GM12874 (cell line): Measurements from ENCODE around the gene NFKB1.

ENCODE experiments used
- TF ChIP-seq, protein P1 (sequence below): IDR thresholded peaks from 2 replicates; pipeline ENCODE4 v1.5.1; 2011; ENCODE audit warnings: low read depth, mild to moderate bottlenecking, control low read depth, low read length, moderate library complexity; ENCODE audit not compliant: insufficient read depth

NFKB1 gene

DNA sequence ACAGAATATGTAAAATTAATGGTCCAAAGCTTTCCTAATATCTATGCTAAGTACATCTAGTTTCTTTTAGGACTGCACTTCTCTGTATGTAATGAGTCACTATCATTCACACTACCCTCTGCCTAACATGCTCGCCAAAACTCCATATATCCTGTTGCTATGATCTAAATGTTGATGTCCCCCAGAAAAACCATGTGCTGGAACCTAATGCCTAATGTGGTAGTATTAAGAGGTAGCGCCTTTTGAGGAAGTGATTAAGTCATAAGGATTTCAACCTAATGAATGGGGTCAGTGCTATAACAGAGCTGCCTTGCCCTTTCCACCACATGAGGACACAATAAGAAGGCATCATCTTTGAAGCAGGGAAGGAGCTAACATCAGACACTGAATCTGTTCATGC lies 34.9 kb upstream of the NFKB1 start:
- TF ChIP-seq, protein P1, sequence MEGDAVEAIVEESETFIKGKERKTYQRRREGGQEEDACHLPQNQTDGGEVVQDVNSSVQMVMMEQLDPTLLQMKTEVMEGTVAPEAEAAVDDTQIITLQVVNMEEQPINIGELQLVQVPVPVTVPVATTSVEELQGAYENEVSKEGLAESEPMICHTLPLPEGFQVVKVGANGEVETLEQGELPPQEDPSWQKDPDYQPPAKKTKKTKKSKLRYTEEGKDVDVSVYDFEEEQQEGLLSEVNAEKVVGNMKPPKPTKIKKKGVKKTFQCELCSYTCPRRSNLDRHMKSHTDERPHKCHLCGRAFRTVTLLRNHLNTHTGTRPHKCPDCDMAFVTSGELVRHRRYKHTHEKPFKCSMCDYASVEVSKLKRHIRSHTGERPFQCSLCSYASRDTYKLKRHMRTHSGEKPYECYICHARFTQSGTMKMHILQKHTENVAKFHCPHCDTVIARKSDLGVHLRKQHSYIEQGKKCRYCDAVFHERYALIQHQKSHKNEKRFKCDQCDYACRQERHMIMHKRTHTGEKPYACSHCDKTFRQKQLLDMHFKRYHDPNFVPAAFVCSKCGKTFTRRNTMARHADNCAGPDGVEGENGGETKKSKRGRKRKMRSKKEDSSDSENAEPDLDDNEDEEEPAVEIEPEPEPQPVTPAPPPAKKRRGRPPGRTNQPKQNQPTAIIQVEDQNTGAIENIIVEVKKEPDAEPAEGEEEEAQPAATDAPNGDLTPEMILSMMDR = no peak

DNA sequence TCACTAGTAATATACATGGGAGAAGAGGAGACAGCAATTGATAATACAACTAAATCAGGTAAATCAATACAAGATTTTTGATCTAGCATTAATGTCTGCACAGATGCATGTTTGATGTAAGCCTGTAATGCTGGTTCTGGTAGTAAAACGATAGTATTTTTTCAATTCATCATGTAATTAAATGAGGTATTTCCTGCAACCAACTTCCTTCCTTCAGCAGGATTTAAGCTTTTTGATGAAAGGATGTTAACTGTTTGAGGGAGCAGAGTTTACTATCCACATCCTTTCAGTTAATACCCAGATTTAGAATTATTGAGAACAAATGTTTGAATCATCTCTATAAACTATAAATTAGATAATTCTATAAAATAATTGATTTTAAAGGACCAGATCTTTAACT lies 31.4 kb upstream of the NFKB1 start:
- TF ChIP-seq, protein P1 = no peak

DNA sequence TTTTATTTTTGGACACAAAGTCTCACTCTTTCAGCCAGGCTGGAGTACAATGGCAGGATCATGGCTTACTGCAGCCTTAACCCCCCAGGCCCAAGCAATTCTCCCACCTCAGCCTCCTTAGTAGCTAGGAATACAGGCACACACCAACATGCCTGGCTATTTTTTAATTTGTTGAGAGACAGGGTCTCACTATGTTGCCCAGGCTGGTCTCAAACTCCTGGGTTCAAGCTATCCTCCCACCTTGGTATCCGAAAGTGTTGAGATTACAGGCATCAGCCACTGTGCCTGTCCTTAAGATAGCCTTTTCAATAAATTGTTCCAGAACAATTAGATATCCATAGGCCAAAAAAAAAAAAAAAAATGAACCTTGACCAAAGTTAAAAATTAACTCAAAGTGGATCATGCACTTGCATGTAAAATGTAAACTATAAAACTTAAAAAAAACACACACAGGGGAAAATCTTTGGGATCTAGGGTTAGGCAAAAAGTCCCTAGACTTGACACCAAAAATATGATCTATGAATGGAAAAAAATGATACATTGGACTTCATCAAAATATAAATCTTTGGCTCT lies 28.6 kb upstream of the NFKB1 start:
- TF ChIP-seq, protein P1 = no peak

DNA sequence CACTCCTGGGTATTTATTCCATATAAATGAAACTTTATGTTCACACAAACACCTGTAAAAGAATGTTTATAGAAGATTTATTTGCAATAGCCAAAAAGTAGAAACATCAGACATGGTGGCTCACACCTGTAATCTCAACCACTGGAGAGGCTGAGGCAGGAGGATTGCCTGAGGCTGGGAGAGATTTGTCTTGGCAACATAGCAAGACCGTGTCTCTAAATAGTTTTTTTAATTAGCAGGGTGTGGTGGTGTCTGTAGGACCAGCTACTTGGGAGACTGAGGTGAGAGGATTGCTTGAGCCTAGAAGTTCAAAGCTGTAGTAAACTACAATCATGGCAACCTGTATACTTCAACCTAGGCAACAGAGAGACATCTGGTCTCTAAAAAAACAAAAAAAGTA lies 27.7 kb upstream of the NFKB1 start:
- TF ChIP-seq, protein P1 = no peak

DNA sequence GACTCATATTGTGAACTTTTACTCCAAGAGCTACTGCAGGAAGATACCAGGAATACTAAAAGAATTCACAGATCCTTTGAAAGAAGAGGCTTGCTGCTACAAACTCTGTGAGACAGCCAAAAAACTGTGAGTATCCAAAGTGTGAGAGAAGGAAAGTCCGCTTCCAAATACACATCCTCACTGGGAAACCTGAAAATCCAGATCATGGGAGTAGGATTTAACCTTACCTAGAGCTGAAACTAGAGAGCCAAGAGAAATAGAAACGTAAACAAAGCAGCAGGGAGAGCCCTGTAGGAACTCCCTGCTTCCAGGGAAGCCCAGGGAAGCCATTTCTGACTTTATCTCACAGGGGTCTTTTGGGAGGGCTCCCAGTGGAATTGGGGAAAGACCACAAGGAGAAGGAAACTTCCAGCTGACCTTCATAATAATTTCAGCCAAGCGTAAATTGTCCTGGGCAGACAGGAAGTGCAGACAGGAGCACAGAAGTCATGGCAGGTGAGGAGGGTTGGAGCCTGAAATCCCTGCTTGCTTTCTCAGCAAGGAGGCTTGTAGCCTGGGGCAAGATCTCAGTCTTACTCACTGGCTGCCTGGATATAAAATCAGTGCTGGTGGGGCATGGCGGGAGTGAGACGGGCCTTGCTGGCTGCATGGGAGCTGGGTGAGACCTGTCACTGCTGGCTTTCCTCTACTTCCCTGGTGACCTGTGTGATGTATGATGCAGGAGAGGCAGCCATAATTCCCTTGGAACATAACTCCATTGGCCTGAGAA lies 26.2 kb upstream of the NFKB1 start:
- TF ChIP-seq, protein P1 = no peak

DNA sequence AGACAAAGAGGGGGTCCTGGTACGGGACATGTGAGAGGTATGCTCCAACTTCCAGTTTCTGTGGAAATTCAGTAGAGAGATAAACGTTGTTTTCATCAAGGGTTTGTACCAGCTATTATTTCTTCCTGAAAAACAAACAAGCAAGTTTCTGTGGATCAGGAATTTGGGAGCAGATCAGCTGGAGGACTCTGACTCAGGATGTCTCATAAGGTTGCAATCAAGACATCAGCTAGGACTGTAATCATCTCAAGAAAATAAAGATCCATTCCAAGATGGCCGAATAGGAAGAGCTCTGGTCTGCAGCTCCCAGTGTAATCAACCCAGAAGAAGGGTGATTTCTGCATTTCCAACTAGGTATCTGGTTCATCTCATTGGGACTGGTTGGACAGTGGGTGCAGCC lies 23.5 kb upstream of the NFKB1 start:
- TF ChIP-seq, protein P1 = no peak

DNA sequence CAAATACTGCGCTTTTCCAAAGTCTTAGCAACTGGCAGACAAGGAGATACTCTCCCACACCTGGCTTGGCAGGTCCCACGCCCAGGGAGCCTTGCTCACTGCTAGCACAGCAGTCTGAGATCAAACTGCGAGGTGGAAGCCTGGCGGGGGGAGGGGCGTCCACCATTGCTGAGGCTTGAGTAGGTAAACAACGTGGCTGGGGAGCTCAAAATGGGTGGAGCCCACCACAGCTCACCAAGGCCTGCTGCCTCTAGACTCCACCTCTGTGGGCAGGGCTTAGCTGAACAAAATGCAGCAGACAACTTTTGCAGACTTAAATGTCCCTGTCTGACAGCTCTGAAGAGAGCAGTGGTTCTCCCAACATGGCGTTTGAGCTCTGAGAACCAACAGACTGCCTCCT lies 23.0 kb upstream of the NFKB1 start:
- TF ChIP-seq, protein P1 = no peak
